HL-60 (cell line): ENCODE measurements around the gene CACNA1C.

ENCODE experiments used
- DNase-seq, 2 experiments: peaks; one replicate each; pipeline ENCODE4 v3.0.0-alpha.2; 2010 to 2020; ENCODE audit warnings: low read depth in 1 of 2, low spot score in 1 of 2
- H3K27ac ChIP-seq: fragments of 250-450 bp; sonication (Bioruptor Pico); replicated peaks from 2 replicates; pipeline ENCODE4 v1.5.1; 2020; ENCODE audit warnings: mild to moderate bottlenecking, moderate library complexity
- H3K27me3 ChIP-seq: fragments of 250-450 bp; sonication (Bioruptor Pico); 2 replicates; pipeline ENCODE4 v1.5.1; 2021; ENCODE audit warnings: mild to moderate bottlenecking, moderate library complexity; ENCODE audit not compliant: insufficient read depth, poor library complexity, severe bottlenecking
- H3K4me3 ChIP-seq: replicated peaks from 2 replicates; pipeline ENCODE4 v1.5.1; 2011; ENCODE audit warnings: mild to moderate bottlenecking, control low read depth, low read length; ENCODE audit not compliant: insufficient read depth
- GABPA ChIP-seq: IDR thresholded peaks from 2 replicates; pipeline ENCODE4 v1.6.1; 2012; ENCODE audit warnings: low read depth
- POLR2AphosphoS5 ChIP-seq: IDR thresholded peaks from 2 replicates; pipeline ENCODE4 v1.6.1; 2012; ENCODE audit warnings: low read depth
- SPI1 ChIP-seq: IDR thresholded peaks from 2 replicates; pipeline ENCODE4 v1.6.1; 2012; ENCODE audit warnings: low read depth, mild to moderate bottlenecking, borderline replicate concordance
- TF ChIP-seq, protein P1 (sequence below): IDR thresholded peaks from 2 replicates; pipeline ENCODE4 v1.6.1; 2012; ENCODE audit warnings: low read depth; ENCODE audit not compliant: insufficient replicate concordance
- TF ChIP-seq, protein P2 (sequence below): IDR thresholded peaks from one replicate; pipeline ENCODE4 v1.5.1; 2011; ENCODE audit warnings: low read length, control low read depth, inconsistent platforms; ENCODE audit not compliant: insufficient read depth

Gene CACNA1C

DNA sequence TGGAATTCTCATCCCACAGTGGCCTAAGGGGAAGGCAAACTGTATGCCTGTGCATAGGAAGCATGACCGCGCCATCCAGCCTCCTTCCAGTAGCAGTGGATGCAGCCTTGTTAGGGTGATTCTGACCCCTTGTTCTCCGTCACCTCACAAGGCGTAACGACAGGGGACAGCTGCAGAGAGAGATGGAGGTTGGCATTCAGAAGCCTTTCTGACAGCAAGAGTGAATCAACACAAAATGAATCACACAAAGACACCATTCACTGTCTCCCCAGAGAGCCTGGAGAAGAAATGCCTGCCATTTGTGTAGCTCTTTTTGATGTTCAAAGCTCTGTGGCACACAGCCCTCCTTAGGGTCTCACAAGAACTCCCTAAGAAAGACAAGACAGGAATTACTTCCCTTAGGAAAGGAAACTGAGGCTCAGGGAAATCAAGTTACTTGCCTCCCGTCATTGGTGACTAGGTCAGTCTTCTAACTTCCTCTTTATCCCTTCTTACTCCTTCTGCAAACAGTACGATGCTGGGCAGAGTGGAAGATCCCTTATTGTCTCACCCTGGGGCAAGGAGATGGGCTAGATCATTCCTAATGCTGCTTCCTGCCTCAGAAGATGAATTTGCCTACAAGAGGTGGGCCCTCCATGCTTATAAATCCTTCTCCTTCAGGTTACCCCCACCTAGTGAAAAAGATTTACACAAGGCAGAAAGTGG lies 280.9 kb downstream of the CACNA1C start:
- no peaks in the 10 kb centered on the region for H3K27me3 ChIP-seq
- H3K27ac ChIP-seq: no peak overlapping the region
- TF ChIP-seq SPI1 (0 out of 2 replicates have a peak, but pooled peaks have one; percentile 3), GABPA (no peak), POLR2AphosphoS5 (no peak)
- TF ChIP-seq, protein P1, sequence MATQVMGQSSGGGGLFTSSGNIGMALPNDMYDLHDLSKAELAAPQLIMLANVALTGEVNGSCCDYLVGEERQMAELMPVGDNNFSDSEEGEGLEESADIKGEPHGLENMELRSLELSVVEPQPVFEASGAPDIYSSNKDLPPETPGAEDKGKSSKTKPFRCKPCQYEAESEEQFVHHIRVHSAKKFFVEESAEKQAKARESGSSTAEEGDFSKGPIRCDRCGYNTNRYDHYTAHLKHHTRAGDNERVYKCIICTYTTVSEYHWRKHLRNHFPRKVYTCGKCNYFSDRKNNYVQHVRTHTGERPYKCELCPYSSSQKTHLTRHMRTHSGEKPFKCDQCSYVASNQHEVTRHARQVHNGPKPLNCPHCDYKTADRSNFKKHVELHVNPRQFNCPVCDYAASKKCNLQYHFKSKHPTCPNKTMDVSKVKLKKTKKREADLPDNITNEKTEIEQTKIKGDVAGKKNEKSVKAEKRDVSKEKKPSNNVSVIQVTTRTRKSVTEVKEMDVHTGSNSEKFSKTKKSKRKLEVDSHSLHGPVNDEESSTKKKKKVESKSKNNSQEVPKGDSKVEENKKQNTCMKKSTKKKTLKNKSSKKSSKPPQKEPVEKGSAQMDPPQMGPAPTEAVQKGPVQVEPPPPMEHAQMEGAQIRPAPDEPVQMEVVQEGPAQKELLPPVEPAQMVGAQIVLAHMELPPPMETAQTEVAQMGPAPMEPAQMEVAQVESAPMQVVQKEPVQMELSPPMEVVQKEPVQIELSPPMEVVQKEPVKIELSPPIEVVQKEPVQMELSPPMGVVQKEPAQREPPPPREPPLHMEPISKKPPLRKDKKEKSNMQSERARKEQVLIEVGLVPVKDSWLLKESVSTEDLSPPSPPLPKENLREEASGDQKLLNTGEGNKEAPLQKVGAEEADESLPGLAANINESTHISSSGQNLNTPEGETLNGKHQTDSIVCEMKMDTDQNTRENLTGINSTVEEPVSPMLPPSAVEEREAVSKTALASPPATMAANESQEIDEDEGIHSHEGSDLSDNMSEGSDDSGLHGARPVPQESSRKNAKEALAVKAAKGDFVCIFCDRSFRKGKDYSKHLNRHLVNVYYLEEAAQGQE: no peak
- DNase-seq: no peak
- no peak overlapping the region for H3K4me3 ChIP-seq

GRCh38 chr12:2334271-2334670 lies 281.5 kb downstream of the CACNA1C start:
- Histone ChIP-seq H3K27me3 (no peaks in the 10 kb centered on the region), H3K27ac (no peak overlapping the region), H3K4me3 (no peak overlapping the region)
- DNase-seq: no peak
- TF ChIP-seq, protein P1: no peak
- TF ChIP-seq GABPA (no peak), SPI1 (no peak), POLR2AphosphoS5 (no peak)
- TF ChIP-seq, protein P2, sequence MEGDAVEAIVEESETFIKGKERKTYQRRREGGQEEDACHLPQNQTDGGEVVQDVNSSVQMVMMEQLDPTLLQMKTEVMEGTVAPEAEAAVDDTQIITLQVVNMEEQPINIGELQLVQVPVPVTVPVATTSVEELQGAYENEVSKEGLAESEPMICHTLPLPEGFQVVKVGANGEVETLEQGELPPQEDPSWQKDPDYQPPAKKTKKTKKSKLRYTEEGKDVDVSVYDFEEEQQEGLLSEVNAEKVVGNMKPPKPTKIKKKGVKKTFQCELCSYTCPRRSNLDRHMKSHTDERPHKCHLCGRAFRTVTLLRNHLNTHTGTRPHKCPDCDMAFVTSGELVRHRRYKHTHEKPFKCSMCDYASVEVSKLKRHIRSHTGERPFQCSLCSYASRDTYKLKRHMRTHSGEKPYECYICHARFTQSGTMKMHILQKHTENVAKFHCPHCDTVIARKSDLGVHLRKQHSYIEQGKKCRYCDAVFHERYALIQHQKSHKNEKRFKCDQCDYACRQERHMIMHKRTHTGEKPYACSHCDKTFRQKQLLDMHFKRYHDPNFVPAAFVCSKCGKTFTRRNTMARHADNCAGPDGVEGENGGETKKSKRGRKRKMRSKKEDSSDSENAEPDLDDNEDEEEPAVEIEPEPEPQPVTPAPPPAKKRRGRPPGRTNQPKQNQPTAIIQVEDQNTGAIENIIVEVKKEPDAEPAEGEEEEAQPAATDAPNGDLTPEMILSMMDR: no peak

- TF ChIP-seq GABPA (no peak), SPI1 (no peak), POLR2AphosphoS5 (no peak)
- TF ChIP-seq, protein P1: no peak
- TF ChIP-seq, protein P2: no peak
- no peak overlapping the region for H3K4me3 ChIP-seq
- H3K27ac ChIP-seq: no peak overlapping the region
- no peaks in the 10 kb centered on the region for H3K27me3 ChIP-seq
- no peak for DNase-seq
Measured at GRCh38 chr12:2334689-2335088, 281.9 kb downstream of the CACNA1C start.
